WTC11 (cell line): ENCODE results near the gene IKBKG. TPM values are rescaled to one million over a fixed set of nuclear protein-coding genes. Genes with fewer than 3 reads are reported as not detected.

Experiments
- ATAC-seq: fragments of 200-7000 bp; cut with Tn5 transposase; 2 replicates; pipeline ENCODE4 v1.10.0; 2021; ENCODE audit warnings: mild to moderate bottlenecking, moderate library complexity
- CTCF ChIA-PET: fragments of 300-600 bp; sonication (Branson Sonifier 250); formaldehyde crosslinking; loops from one replicate; lab custom pipeline; 2021; ENCODE audit warnings: antibody characterized with exemption; lab: Charles Lee
- POLR2A ChIA-PET: fragments of 350-600 bp; sonication (Branson Sonifier 250); formaldehyde crosslinking; loops from one replicate; lab custom pipeline; 2021; ENCODE audit warnings: antibody characterized with exemption; lab: Charles Lee
- DNase-seq: peaks from one replicate; pipeline ENCODE4 v3.0.0; 2021; ENCODE audit warnings: low spot score
- H3K27ac Mint-ChIP-seq: 2 replicates; pipeline ENCODE4 v1.8.0; 2021; ENCODE audit warnings: mixed read lengths
- H3K27me3 Mint-ChIP-seq: 2 replicates; pipeline ENCODE4 v1.8.0; 2021; ENCODE audit warnings: low read depth, mild to moderate bottlenecking, moderate library complexity, mixed read lengths
- H3K36me3 Mint-ChIP-seq: 2 replicates; pipeline ENCODE4 v1.8.0; 2021; ENCODE audit warnings: mixed read lengths
- H3K4me1 Mint-ChIP-seq: 2 replicates; pipeline ENCODE4 v1.8.0; 2022; ENCODE audit warnings: mixed read lengths
- H3K4me3 Mint-ChIP-seq: 2 replicates; pipeline ENCODE4 v1.8.0; 2021; ENCODE audit warnings: mild to moderate bottlenecking, moderate library complexity, mixed read lengths
- H3K9me3 Mint-ChIP-seq: 2 replicates; pipeline ENCODE4 v1.8.0; 2021; ENCODE audit warnings: mixed read lengths
- EMX1 ChIP-seq: fragments of 250-450 bp; sonication (Bioruptor Pico); IDR thresholded peaks from 2 replicates; pipeline ENCODE4 v1.8.0; 2021; ENCODE audit warnings: mild to moderate bottlenecking
- GABPB1 ChIP-seq: sonication (generic); formaldehyde crosslinking; IDR thresholded peaks from 2 replicates; pipeline ENCODE4 v1.8.1; 2023; ENCODE audit warnings: mild to moderate bottlenecking, missing genetic modification reagents
- JAZF1 ChIP-seq: fragments of 250-450 bp; sonication (Bioruptor Pico); IDR thresholded peaks from 2 replicates; pipeline ENCODE4 v1.9.0; 2021; ENCODE audit warnings: moderate library complexity, mild to moderate bottlenecking, inconsistent platforms
- KAT7 ChIP-seq: sonication (generic); formaldehyde crosslinking; IDR thresholded peaks from 2 replicates; pipeline ENCODE4 v1.8.1; 2023; ENCODE audit warnings: missing genetic modification reagents, mild to moderate bottlenecking, borderline replicate concordance
- PRRX2 ChIP-seq: fragments of 250-450 bp; sonication (Bioruptor Pico); IDR thresholded peaks from 2 replicates; pipeline ENCODE4 v1.8.0; 2021; ENCODE audit warnings: mild to moderate bottlenecking
- SOX15 ChIP-seq: fragments of 250-450 bp; sonication (Bioruptor Pico); IDR thresholded peaks from 2 replicates; pipeline ENCODE4 v1.9.0; 2021; ENCODE audit warnings: mild to moderate bottlenecking
- TCF7 ChIP-seq: sonication (generic); formaldehyde crosslinking; IDR thresholded peaks from 2 replicates; pipeline ENCODE4 v1.8.0; 2022; ENCODE audit warnings: mild to moderate bottlenecking, low read depth, missing genetic modification reagents, moderate library complexity
- TP53 ChIP-seq: sonication (generic); formaldehyde crosslinking; IDR thresholded peaks from 2 replicates; pipeline ENCODE4 v1.8.1; 2023; ENCODE audit warnings: mild to moderate bottlenecking, missing genetic modification reagents
- ZBTB21 ChIP-seq: sonication (generic); formaldehyde crosslinking; IDR thresholded peaks from 2 replicates; pipeline ENCODE4 v1.8.1; 2023; ENCODE audit warnings: mild to moderate bottlenecking, missing genetic modification reagents, borderline replicate concordance
- ZNF138 ChIP-seq: sonication (generic); formaldehyde crosslinking; conservative IDR thresholded peaks from 2 replicates; pipeline ENCODE4 v1.8.1; 2022; ENCODE audit warnings: mild to moderate bottlenecking, moderate library complexity, missing genetic modification reagents
- total RNA-seq: library from RNA; stranded (reverse); gene quantifications from 3 replicates; pipeline ENCODE4 v1.2.3, GENCODE V29; 2021
- TF ChIP-seq, protein P1 (sequence below): sonication (generic); formaldehyde crosslinking; IDR thresholded peaks from 2 replicates; pipeline ENCODE4 v1.8.1; 2023; ENCODE audit warnings: mild to moderate bottlenecking, missing genetic modification reagents, moderate library complexity
- TF ChIP-seq, protein P2 (sequence below): sonication (generic); formaldehyde crosslinking; IDR thresholded peaks from 2 replicates; pipeline ENCODE4 v1.8.1; 2023; ENCODE audit warnings: mild to moderate bottlenecking, missing genetic modification reagents
- TF ChIP-seq, protein P3 (sequence below): sonication (generic); formaldehyde crosslinking; conservative IDR thresholded peaks from 2 replicates; pipeline ENCODE4 v1.8.1; 2023; ENCODE audit warnings: mild to moderate bottlenecking, low read depth, missing genetic modification reagents, moderate library complexity
- TF ChIP-seq, protein P4 (sequence below): sonication (generic); formaldehyde crosslinking; IDR thresholded peaks from 2 replicates; pipeline ENCODE4 v1.8.0; 2022; ENCODE audit warnings: mild to moderate bottlenecking, missing genetic modification reagents
- TF ChIP-seq, protein P5 (sequence below): fragments of 250-450 bp; sonication (Bioruptor Pico); IDR thresholded peaks from 2 replicates; pipeline ENCODE4 v1.9.0; 2021; ENCODE audit warnings: mild to moderate bottlenecking
- TF ChIP-seq, protein P6 (sequence below): sonication (generic); formaldehyde crosslinking; IDR thresholded peaks from 2 replicates; pipeline ENCODE4 v1.8.1; 2022; ENCODE audit warnings: mild to moderate bottlenecking, moderate library complexity, missing genetic modification reagents
- TF ChIP-seq, protein P7 (sequence below): sonication (generic); formaldehyde crosslinking; IDR thresholded peaks from 2 replicates; pipeline ENCODE4 v1.8.0; 2023; ENCODE audit warnings: mild to moderate bottlenecking, missing genetic modification reagents
- TF ChIP-seq, protein P8 (sequence below): sonication (generic); formaldehyde crosslinking; IDR thresholded peaks from 2 replicates; pipeline ENCODE4 v1.8.1; 2023; ENCODE audit warnings: mild to moderate bottlenecking, moderate library complexity, missing genetic modification reagents

IKBKG gene
- total RNA-seq, 1 experiment from 2014 or later, result 29.1 TPM

DNA sequence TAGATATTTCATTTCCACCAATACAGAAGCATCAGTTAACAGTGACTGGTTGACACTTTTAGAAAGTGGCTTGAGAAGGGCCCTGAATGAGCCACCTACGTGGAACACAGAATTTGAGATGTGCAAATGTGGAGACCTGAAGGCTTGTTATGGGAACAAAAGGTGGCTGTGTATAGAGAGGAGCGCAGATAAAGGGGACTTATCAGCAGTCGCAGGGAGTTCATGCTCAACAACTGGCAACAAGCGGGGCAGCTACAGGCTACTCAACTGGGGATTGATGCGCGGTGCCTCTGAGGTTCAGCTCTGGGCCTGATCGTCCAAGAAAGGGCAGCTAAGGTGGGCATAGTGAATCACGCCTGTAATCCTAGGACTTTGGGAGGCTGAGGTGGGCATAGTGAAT, 28.0 kb upstream of the IKBKG start:
- CTCF ChIA-PET, result interaction anchor here (0.7 to 1.1 kb wide), 2 partner anchors 8 to 12 kb away, joined by 4 read pairs; no protein-coding TSS in a partner anchor
- peaks cover 14% of the 10 kb centered on the region for H3K4me1 Mint-ChIP-seq
- peaks cover 50% of the 10 kb centered on the region for H3K27me3 Mint-ChIP-seq
- ATAC-seq, result no peak
- no peak for DNase-seq
- H3K9me3 Mint-ChIP-seq, result no peaks in the 10 kb centered on the region
- TF ChIP-seq GABPB1 (CRISPR knock-in tag), result no peak
- TF ChIP-seq PRRX2 (CRISPR knock-in tag), result no peak
- TF ChIP-seq, protein P1, sequence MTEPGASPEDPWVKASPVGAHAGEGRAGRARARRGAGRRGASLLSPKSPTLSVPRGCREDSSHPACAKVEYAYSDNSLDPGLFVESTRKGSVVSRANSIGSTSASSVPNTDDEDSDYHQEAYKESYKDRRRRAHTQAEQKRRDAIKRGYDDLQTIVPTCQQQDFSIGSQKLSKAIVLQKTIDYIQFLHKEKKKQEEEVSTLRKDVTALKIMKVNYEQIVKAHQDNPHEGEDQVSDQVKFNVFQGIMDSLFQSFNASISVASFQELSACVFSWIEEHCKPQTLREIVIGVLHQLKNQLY (CRISPR knock-in tag), result no peak
- no peak for TF ChIP-seq ZBTB21 (CRISPR knock-in tag)
- TF ChIP-seq, protein P2, sequence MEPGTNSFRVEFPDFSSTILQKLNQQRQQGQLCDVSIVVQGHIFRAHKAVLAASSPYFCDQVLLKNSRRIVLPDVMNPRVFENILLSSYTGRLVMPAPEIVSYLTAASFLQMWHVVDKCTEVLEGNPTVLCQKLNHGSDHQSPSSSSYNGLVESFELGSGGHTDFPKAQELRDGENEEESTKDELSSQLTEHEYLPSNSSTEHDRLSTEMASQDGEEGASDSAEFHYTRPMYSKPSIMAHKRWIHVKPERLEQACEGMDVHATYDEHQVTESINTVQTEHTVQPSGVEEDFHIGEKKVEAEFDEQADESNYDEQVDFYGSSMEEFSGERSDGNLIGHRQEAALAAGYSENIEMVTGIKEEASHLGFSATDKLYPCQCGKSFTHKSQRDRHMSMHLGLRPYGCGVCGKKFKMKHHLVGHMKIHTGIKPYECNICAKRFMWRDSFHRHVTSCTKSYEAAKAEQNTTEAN (CRISPR knock-in tag), result no peak
- no peaks in the 10 kb centered on the region for H3K36me3 Mint-ChIP-seq
- H3K4me3 Mint-ChIP-seq, result no peak overlapping the region
- POLR2A ChIA-PET, result no interaction called here
- no peak overlapping the region for H3K27ac Mint-ChIP-seq

DNA sequence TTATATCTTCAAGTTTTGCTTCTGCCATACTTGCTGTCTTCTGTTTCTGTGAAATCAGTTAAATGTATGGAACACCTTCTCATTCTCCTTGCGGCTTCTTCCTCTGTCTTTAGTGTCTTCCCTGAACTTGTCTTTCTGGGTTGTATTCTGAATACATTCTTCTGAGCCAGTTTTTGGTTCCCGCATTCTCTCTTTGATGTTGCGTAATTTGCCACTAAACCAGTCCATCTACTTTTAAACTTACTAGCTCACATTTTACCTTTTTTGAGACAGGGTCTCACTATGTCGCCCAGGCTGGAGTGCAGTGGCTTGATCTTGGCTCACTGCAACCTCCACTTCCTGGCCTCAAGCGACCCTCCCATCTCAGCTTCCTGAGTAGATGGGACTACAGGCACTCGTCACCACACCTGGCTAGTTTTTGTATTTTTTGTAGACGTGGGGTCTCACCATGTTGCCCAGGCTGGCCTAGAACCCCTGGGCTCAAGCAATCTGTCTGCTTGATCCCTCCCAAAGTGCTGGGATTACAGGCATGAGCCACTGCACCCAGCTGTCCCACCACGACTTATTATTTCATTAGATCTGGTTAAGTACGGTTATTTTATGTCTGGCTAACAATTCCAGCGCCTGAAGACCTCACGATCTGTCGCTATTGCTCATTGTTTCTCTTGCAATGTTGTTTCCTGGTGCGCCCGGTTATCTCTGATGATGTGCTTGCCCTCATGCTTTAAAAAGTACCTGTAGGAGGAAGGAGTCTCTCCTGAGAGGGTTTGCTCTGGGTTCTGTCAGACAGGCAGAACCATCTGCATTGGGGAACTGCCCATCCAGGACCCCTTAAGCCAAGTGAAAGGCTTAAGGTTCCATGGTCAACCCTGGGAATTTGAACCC, 21.6 kb upstream of the IKBKG start:
- Mint-ChIP-seq H3K4me3 (no peak overlapping the region), H3K9me3 (no peaks in the 10 kb centered on the region), H3K36me3 (0 out of 2 replicates have a peak, but pooled peaks cover under 1% of the 10 kb centered on the region), H3K27ac (no peak overlapping the region), H3K27me3 (peaks cover 54% of the 10 kb centered on the region), H3K4me1 (peaks cover 10% of the 10 kb centered on the region; the same call in 1 of the 2 replicates)
- ChIA-PET CTCF (interaction anchor here (1.8 kb wide), 1 partner anchor 35 kb away, joined by 14 read pairs; the partner anchor contains the start of gene SLC10A3), POLR2A (interaction anchor here (0.5 kb wide), 1 partner anchor 15 kb away, joined by 3 read pairs; no protein-coding TSS in a partner anchor)
- ATAC-seq (no peak), DNase-seq (no peak)
- TF ChIP-seq, protein P1 (CRISPR knock-in tag), result no peak
- TF ChIP-seq EMX1 (CRISPR knock-in tag) (no peak), TP53 (no peak), JAZF1 (CRISPR knock-in tag) (no peak), SOX15 (no peak), KAT7 (CRISPR knock-in tag) (no peak), ZNF138 (CRISPR knock-in tag) (no peak), TCF7 (CRISPR knock-in tag) (no peak)
- TF ChIP-seq, protein P3, sequence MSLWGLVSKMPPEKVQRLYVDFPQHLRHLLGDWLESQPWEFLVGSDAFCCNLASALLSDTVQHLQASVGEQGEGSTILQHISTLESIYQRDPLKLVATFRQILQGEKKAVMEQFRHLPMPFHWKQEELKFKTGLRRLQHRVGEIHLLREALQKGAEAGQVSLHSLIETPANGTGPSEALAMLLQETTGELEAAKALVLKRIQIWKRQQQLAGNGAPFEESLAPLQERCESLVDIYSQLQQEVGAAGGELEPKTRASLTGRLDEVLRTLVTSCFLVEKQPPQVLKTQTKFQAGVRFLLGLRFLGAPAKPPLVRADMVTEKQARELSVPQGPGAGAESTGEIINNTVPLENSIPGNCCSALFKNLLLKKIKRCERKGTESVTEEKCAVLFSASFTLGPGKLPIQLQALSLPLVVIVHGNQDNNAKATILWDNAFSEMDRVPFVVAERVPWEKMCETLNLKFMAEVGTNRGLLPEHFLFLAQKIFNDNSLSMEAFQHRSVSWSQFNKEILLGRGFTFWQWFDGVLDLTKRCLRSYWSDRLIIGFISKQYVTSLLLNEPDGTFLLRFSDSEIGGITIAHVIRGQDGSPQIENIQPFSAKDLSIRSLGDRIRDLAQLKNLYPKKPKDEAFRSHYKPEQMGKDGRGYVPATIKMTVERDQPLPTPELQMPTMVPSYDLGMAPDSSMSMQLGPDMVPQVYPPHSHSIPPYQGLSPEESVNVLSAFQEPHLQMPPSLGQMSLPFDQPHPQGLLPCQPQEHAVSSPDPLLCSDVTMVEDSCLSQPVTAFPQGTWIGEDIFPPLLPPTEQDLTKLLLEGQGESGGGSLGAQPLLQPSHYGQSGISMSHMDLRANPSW (CRISPR knock-in tag), result no peak
- TF ChIP-seq, protein P4, sequence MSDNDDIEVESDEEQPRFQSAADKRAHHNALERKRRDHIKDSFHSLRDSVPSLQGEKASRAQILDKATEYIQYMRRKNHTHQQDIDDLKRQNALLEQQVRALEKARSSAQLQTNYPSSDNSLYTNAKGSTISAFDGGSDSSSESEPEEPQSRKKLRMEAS (CRISPR knock-in tag), result no peak
- TF ChIP-seq, protein P5, sequence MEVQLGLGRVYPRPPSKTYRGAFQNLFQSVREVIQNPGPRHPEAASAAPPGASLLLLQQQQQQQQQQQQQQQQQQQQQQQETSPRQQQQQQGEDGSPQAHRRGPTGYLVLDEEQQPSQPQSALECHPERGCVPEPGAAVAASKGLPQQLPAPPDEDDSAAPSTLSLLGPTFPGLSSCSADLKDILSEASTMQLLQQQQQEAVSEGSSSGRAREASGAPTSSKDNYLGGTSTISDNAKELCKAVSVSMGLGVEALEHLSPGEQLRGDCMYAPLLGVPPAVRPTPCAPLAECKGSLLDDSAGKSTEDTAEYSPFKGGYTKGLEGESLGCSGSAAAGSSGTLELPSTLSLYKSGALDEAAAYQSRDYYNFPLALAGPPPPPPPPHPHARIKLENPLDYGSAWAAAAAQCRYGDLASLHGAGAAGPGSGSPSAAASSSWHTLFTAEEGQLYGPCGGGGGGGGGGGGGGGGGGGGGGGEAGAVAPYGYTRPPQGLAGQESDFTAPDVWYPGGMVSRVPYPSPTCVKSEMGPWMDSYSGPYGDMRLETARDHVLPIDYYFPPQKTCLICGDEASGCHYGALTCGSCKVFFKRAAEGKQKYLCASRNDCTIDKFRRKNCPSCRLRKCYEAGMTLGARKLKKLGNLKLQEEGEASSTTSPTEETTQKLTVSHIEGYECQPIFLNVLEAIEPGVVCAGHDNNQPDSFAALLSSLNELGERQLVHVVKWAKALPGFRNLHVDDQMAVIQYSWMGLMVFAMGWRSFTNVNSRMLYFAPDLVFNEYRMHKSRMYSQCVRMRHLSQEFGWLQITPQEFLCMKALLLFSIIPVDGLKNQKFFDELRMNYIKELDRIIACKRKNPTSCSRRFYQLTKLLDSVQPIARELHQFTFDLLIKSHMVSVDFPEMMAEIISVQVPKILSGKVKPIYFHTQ (CRISPR knock-in tag), result no peak
- TF ChIP-seq, protein P6, sequence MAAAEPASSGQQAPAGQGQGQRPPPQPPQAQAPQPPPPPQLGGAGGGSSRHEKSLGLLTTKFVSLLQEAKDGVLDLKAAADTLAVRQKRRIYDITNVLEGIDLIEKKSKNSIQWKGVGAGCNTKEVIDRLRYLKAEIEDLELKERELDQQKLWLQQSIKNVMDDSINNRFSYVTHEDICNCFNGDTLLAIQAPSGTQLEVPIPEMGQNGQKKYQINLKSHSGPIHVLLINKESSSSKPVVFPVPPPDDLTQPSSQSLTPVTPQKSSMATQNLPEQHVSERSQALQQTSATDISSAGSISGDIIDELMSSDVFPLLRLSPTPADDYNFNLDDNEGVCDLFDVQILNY (CRISPR knock-in tag), result no peak
- TF ChIP-seq, protein P7, sequence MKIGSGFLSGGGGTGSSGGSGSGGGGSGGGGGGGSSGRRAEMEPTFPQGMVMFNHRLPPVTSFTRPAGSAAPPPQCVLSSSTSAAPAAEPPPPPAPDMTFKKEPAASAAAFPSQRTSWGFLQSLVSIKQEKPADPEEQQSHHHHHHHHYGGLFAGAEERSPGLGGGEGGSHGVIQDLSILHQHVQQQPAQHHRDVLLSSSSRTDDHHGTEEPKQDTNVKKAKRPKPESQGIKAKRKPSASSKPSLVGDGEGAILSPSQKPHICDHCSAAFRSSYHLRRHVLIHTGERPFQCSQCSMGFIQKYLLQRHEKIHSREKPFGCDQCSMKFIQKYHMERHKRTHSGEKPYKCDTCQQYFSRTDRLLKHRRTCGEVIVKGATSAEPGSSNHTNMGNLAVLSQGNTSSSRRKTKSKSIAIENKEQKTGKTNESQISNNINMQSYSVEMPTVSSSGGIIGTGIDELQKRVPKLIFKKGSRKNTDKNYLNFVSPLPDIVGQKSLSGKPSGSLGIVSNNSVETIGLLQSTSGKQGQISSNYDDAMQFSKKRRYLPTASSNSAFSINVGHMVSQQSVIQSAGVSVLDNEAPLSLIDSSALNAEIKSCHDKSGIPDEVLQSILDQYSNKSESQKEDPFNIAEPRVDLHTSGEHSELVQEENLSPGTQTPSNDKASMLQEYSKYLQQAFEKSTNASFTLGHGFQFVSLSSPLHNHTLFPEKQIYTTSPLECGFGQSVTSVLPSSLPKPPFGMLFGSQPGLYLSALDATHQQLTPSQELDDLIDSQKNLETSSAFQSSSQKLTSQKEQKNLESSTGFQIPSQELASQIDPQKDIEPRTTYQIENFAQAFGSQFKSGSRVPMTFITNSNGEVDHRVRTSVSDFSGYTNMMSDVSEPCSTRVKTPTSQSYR (CRISPR knock-in tag), result no peak
- TF ChIP-seq, protein P8, sequence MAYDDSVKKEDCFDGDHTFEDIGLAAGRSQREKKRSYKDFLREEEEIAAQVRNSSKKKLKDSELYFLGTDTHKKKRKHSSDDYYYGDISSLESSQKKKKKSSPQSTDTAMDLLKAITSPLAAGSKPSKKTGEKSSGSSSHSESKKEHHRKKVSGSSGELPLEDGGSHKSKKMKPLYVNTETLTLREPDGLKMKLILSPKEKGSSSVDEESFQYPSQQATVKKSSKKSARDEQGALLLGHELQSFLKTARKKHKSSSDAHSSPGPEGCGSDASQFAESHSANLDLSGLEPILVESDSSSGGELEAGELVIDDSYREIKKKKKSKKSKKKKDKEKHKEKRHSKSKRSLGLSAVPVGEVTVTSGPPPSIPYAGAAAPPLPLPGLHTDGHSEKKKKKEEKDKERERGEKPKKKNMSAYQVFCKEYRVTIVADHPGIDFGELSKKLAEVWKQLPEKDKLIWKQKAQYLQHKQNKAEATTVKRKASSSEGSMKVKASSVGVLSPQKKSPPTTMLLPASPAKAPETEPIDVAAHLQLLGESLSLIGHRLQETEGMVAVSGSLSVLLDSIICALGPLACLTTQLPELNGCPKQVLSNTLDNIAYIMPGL (CRISPR knock-in tag), result no peak
